WTC11 (cell line): Measurements from ENCODE around the gene USP10.

Experiments
- CREB1 ChIP-seq: sonication (generic); formaldehyde crosslinking; IDR thresholded peaks from 2 replicates; pipeline ENCODE4 v1.8.0; 2023; ENCODE audit warnings: mild to moderate bottlenecking, missing genetic modification reagents
- ESRRA ChIP-seq: sonication (generic); formaldehyde crosslinking; IDR thresholded peaks from 2 replicates; pipeline ENCODE4 v1.8.1; 2022; ENCODE audit warnings: mild to moderate bottlenecking, missing genetic modification reagents, borderline replicate concordance
- GTF2I ChIP-seq: fragments of 250-450 bp; sonication (Bioruptor Pico); conservative IDR thresholded peaks from 2 replicates; pipeline ENCODE4 v1.4.0; 2021; ENCODE audit warnings: mild to moderate bottlenecking
- JUN ChIP-seq: sonication (generic); formaldehyde crosslinking; IDR thresholded peaks from 2 replicates; pipeline ENCODE4 v1.8.0; 2023; ENCODE audit warnings: mild to moderate bottlenecking, missing genetic modification reagents
- MXD4 ChIP-seq: fragments of 250-450 bp; sonication (Bioruptor Pico); IDR thresholded peaks from 2 replicates; pipeline ENCODE4 v1.8.0; 2021; ENCODE audit warnings: mild to moderate bottlenecking, moderate library complexity, borderline replicate concordance
- SP1 ChIP-seq: sonication (generic); formaldehyde crosslinking; conservative IDR thresholded peaks from 2 replicates; pipeline ENCODE4 v1.8.1; 2022; ENCODE audit warnings: missing genetic modification reagents
- TEAD4 ChIP-seq: sonication (generic); formaldehyde crosslinking; IDR thresholded peaks from 2 replicates; pipeline ENCODE4 v1.8.0; 2022; ENCODE audit warnings: mild to moderate bottlenecking, missing genetic modification reagents
- TF ChIP-seq, protein P1 (sequence below): fragments of 200-600 bp; IDR thresholded peaks from 2 replicates; pipeline ENCODE4 v1.8.0; 2022; ENCODE audit warnings: antibody characterized with exemption
- TF ChIP-seq, protein P2 (sequence below): sonication (generic); formaldehyde crosslinking; IDR thresholded peaks from 2 replicates; pipeline ENCODE4 v1.8.1; 2022; ENCODE audit warnings: low read depth, missing genetic modification reagents, borderline replicate concordance
- TF ChIP-seq, protein P3 (sequence below): sonication (generic); formaldehyde crosslinking; IDR thresholded peaks from 2 replicates; pipeline ENCODE4 v1.8.0; 2022; ENCODE audit warnings: mild to moderate bottlenecking, missing genetic modification reagents

DNA sequence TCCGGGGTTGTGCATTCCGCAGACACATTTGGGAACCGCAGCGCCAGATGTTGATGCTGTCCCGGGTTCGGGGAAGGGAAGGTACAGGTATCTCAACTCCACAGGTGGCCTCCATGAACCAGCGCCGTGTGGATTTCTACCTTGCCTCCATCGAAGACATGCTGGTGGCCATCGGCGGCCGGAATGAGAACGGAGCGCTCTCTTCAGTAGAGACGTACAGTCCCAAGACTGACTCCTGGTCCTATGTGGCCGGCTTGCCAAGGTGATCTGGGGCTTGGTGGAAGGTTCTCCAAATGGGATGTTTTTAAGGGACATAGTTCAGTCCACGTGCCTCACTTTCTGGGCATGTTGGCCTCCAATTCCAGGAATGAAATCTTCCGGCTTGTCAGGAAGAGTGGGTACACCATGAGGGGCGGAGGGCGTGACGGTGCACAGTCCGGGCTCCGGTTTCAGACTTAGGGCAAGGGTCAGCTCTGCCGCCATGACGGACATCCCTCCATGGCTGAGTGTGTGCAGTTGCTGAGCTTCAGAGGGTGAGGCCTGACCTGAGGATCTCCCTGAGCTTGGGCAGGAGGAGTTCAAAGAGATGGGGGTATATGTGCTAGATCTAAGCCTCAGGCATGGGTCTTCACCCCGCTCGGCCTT, 40.0 kb upstream of the USP10 start:
- TF ChIP-seq ESRRA (CRISPR knock-in tag) (no peak), JUN (CRISPR knock-in tag) (no peak), GTF2I (CRISPR knock-in tag) (no peak), SP1 (CRISPR knock-in tag) (no peak), TEAD4 (no peak), MXD4 (no peak), CREB1 (CRISPR knock-in tag) (no peak)
- TF ChIP-seq, protein P1, sequence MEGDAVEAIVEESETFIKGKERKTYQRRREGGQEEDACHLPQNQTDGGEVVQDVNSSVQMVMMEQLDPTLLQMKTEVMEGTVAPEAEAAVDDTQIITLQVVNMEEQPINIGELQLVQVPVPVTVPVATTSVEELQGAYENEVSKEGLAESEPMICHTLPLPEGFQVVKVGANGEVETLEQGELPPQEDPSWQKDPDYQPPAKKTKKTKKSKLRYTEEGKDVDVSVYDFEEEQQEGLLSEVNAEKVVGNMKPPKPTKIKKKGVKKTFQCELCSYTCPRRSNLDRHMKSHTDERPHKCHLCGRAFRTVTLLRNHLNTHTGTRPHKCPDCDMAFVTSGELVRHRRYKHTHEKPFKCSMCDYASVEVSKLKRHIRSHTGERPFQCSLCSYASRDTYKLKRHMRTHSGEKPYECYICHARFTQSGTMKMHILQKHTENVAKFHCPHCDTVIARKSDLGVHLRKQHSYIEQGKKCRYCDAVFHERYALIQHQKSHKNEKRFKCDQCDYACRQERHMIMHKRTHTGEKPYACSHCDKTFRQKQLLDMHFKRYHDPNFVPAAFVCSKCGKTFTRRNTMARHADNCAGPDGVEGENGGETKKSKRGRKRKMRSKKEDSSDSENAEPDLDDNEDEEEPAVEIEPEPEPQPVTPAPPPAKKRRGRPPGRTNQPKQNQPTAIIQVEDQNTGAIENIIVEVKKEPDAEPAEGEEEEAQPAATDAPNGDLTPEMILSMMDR, result no peak
- TF ChIP-seq, protein P2, sequence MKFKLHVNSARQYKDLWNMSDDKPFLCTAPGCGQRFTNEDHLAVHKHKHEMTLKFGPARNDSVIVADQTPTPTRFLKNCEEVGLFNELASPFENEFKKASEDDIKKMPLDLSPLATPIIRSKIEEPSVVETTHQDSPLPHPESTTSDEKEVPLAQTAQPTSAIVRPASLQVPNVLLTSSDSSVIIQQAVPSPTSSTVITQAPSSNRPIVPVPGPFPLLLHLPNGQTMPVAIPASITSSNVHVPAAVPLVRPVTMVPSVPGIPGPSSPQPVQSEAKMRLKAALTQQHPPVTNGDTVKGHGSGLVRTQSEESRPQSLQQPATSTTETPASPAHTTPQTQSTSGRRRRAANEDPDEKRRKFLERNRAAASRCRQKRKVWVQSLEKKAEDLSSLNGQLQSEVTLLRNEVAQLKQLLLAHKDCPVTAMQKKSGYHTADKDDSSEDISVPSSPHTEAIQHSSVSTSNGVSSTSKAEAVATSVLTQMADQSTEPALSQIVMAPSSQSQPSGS (CRISPR knock-in tag), result no peak
- TF ChIP-seq, protein P3, sequence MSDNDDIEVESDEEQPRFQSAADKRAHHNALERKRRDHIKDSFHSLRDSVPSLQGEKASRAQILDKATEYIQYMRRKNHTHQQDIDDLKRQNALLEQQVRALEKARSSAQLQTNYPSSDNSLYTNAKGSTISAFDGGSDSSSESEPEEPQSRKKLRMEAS (CRISPR knock-in tag), result no peak
